GM12878 (cell line): ENCODE measurements around the gene SNAP47. TPM values are rescaled to one million over a fixed set of nuclear protein-coding genes. Genes with fewer than 3 reads are reported as not detected.

ENCODE experiments used
- ATAC-seq: fragments of 200-7000 bp; cut with Tn5 transposase; 3 replicates; pipeline ENCODE4 v1.9.1; 2020; ENCODE audit warnings: mild to moderate bottlenecking, moderate library complexity
- BruUV-seq: library from RNA; stranded (reverse); fragments of 400-500 nt; replicated peaks from 2 replicates; lab custom pipeline; 2021; lab: Mats Ljungman, UMichigan
- CTCF ChIA-PET: fragments of 300-600 bp; sonication (Branson Sonifier 250); formaldehyde crosslinking; extraction: SDS; loops from one replicate; lab custom pipeline; 2021; ENCODE audit warnings: inconsistent platforms; lab: Yijun Ruan, JAX
- POLR2A ChIA-PET: fragments of 350-600 bp; formaldehyde crosslinking; extraction: SDS; loops from one replicate; lab custom pipeline; 2021; ENCODE audit warnings: inconsistent platforms; lab: Charles Lee
- RAD21 ChIA-PET: fragments of 300-600 bp; sonication (Branson Sonifier 250); formaldehyde crosslinking; loops from one replicate; lab custom pipeline; 2023; ENCODE audit warnings: antibody characterized with exemption; ENCODE audit not compliant: unreplicated experiment; lab: Charles Lee
- SMC1A ChIA-PET: fragments of 300-600 bp; sonication (Branson Sonifier 250); formaldehyde crosslinking; loops from one replicate; lab custom pipeline; 2023; ENCODE audit not compliant: unreplicated experiment, uncharacterized antibody; lab: Charles Lee
- DNase-seq: peaks from one replicate; pipeline ENCODE4 v3.0.0-alpha.2; 2011; ENCODE audit warnings: low read depth, low spot score
- FAIRE-seq: peaks from 3 replicates; lab custom pipeline; 2011; peaks lifted over from hg19 to GRCh38; lab: Jason Lieb, UNC
- H2AFZ ChIP-seq: 2 replicates; pipeline ENCODE4 v1.6.0; 2011; ENCODE audit warnings: low read depth, low read length, control low read depth; ENCODE audit not compliant: control insufficient read depth
- H3K27ac ChIP-seq: 2 replicates; pipeline ENCODE4 v1.5.1; 2011; ENCODE audit warnings: control low read depth; ENCODE audit not compliant: control insufficient read depth, insufficient read depth
- H3K27me3 ChIP-seq, 2 experiments: replicated peaks in 1 of 2; 2 replicates each; pipeline versions ENCODE4 v1.6.0 to v1.6.1; 2011; ENCODE audit warnings: low read length in 1 of 2; ENCODE audit not compliant: control insufficient read depth in 2 of 2, insufficient read depth in 2 of 2
- H3K36me3 ChIP-seq, 2 experiments: 2 replicates each; pipeline ENCODE4 v1.5.1; 2011; ENCODE audit warnings: low read length in 1 of 2; ENCODE audit not compliant: control insufficient read depth in 2 of 2, insufficient read depth in 2 of 2
- H3K4me1 ChIP-seq: 2 replicates; pipeline ENCODE4 v1.6.1; 2011; ENCODE audit warnings: mild to moderate bottlenecking, low read length, moderate library complexity, mixed read lengths; ENCODE audit not compliant: control insufficient read depth, insufficient read depth
- H3K4me2 ChIP-seq: 2 replicates; pipeline ENCODE4 v1.6.0; 2011; ENCODE audit warnings: control low read depth; ENCODE audit not compliant: control insufficient read depth, insufficient read depth
- H3K4me3 ChIP-seq: fragments of 200-600 bp; sonication (generic); 2 replicates; pipeline ENCODE4 v1.5.1; 2016
- H3K79me2 ChIP-seq: 2 replicates; pipeline ENCODE4 v1.6.0; 2011; ENCODE audit warnings: low read length; ENCODE audit not compliant: control insufficient read depth, insufficient read depth
- H3K9ac ChIP-seq: 2 replicates; pipeline ENCODE4 v1.8.0; 2011; ENCODE audit warnings: low read length, control low read depth, mixed read lengths; ENCODE audit not compliant: control insufficient read depth, insufficient read depth
- H3K9me3 ChIP-seq: replicated peaks from 3 replicates; pipeline ENCODE4 v1.5.1; 2011; ENCODE audit warnings: mild to moderate bottlenecking, low read length; ENCODE audit not compliant: control insufficient read depth, insufficient read depth
- H4K20me1 ChIP-seq: 2 replicates; pipeline ENCODE4 v1.6.0; 2011; ENCODE audit not compliant: control insufficient read depth, insufficient read depth
- CEBPZ ChIP-seq: fragments of 150-350 bp; IDR thresholded peaks from 2 replicates; pipeline ENCODE4 v1.6.1; 2016; ENCODE audit warnings: low read depth, low read length
- EED ChIP-seq: sonication (generic); IDR thresholded peaks from 2 replicates; pipeline ENCODE4 v1.6.1; 2016; ENCODE audit warnings: antibody characterized with exemption, low read depth
- HDGF ChIP-seq: fragments of 450-650 bp; IDR thresholded peaks from 2 replicates; pipeline ENCODE4 v1.6.1; 2016; ENCODE audit warnings: antibody characterized with exemption
- IKZF2 ChIP-seq, 2 experiments: fragments of 450-650 bp; IDR thresholded peaks; 2 replicates each; pipeline ENCODE4 v1.6.1; 2017; ENCODE audit warnings: mild to moderate bottlenecking in 2 of 2, moderate library complexity in 2 of 2
- MTA3 ChIP-seq: IDR thresholded peaks from 2 replicates; pipeline ENCODE4 v1.6.1; 2012; ENCODE audit warnings: low read length, inconsistent platforms, borderline replicate concordance
- MXI1 ChIP-seq: fragments of 150-350 bp; IDR thresholded peaks from 2 replicates; pipeline ENCODE4 v1.6.1; 2011; ENCODE audit warnings: low read depth, mild to moderate bottlenecking, inconsistent platforms, low read length, improper control_type of control experiment
- NR2C1 ChIP-seq: fragments of 450-650 bp; IDR thresholded peaks from 2 replicates; pipeline ENCODE4 v1.6.1; 2017; ENCODE audit warnings: antibody characterized with exemption, mild to moderate bottlenecking, moderate library complexity
- POLR2A ChIP-seq: IDR thresholded peaks from 2 replicates; pipeline ENCODE4 v1.6.1; 2011; ENCODE audit warnings: low read depth, mild to moderate bottlenecking, low read length
- SUPT20H ChIP-seq: IDR thresholded peaks from 2 replicates; pipeline ENCODE4 v1.6.1; 2011; ENCODE audit warnings: low read depth, mild to moderate bottlenecking, low read length, moderate library complexity, borderline replicate concordance; ENCODE audit not compliant: control insufficient read depth
- ZNF274 ChIP-seq: IDR thresholded peaks from one replicate; pipeline ENCODE4 v1.8.0; 2011; ENCODE audit not compliant: insufficient read length, insufficient read depth
- WGBS: methylation state at CpG from one replicate; pipeline ENCODE4 v1.1.6; 2016; ENCODE audit warnings: low lambda C conversion rate; ENCODE audit not compliant: insufficient replicate concordance, insufficient coverage; ENCODE audit errors: missing lambda C conversion rate; 5-methylcytosine and 5-hydroxymethylcytosine counted together
- in situ Hi-C: fragments of 300-500 bp; cut with MboI; formaldehyde crosslinking; loops from 9 replicates; pipeline ENCODE4 v1.14.3; 2018; ENCODE audit warnings: mixed read lengths
- intact Hi-C: fragments of 100-400 bp; cut with micrococcal nuclease; formaldehyde crosslinking; loops from one replicate; pipeline ENCODE4 v1.14.2; 2022; ENCODE audit not compliant: unreplicated experiment
- polyA plus RNA-seq, 11 experiments: library from polyadenylated mRNA; depleted of rRNA in 4 of 11; unstranded in 6 of 11; stranded (reverse) in 5 of 11; fragments of >200 nt; fragmentation: Nextera tagmentation in 4 of 11; fragmentation: Illumina TruSeq in 1 of 11; extraction: Ambion mirVana in 4 of 11; extraction: Trizol in 1 of 11; gene quantifications; 1 replicate in 1 of 11; 2 replicates in 10 of 11; pipeline versions ENCODE4 v1.2.1 to v1.2.3, GENCODE V29; 2011 to 2016; ENCODE audit warnings: inconsistent platforms in 2 of 11, missing spikeins in 2 of 11, low read depth in 1 of 11
- total RNA-seq, 4 experiments: library from RNA; depleted of rRNA in 3 of 4; stranded (reverse); fragments of >200 nt in 3 of 4; fragmentation: Illumina TruSeq in 1 of 4; extraction: Trizol in 1 of 4; gene quantifications; 2 replicates each; pipeline versions ENCODE4 v1.2.1 to v1.2.3, GENCODE V29; 2013 to 2021
- TF ChIP-seq, protein P1 (sequence below): fragments of 450-650 bp; IDR thresholded peaks from 2 replicates; pipeline ENCODE4 v1.6.1; 2017; ENCODE audit warnings: mild to moderate bottlenecking, moderate library complexity
- TF ChIP-seq, protein P2 (sequence below): fragments of 450-650 bp; IDR thresholded peaks from 2 replicates; pipeline ENCODE4 v1.6.1; 2017; ENCODE audit warnings: mild to moderate bottlenecking, low read depth, inconsistent platforms; ENCODE audit not compliant: poor library complexity, severe bottlenecking
- TF ChIP-seq, protein P3 (sequence below): fragments of 450-650 bp; IDR thresholded peaks from 2 replicates; pipeline ENCODE4 v1.6.1; 2018; ENCODE audit warnings: mild to moderate bottlenecking, low read depth, moderate library complexity; ENCODE audit not compliant: partially characterized antibody

The SNAP47 gene
- total and polyA plus RNA-seq, 10 of the 15 experiments (the other 5 are each of a cell fraction or from before 2014, with no cell fraction given), result 1.3 to 39.6 (median 25.2) TPM

DNA sequence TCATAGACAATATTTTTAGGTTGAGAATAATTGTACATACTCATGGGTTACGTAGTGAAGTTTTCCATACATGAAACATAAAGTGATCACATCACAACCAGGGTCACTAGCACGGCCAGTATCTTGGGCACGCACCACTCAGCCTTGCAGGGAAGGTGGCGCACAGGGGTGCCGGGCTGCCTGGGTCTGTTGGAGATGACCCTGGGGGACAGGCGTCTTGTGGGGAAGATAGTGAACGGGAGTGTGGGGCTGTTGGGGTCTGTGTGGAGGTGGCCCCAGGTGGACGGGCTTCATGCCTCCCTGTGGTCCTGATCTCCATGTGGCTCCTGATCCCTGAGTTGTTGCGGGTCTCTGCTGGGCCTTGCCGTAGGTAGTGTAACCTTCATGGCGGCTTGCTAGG is 41.9 kb downstream of the SNAP47 start:
- ChIA-PET SMC1A (no interaction called here), RAD21 (no interaction called here), POLR2A (no interaction called here), CTCF (no interaction called here)
- no peak for FAIRE-seq
- WGBS, result 98% methylated on average over 10 of the region's 11 CpGs
- in situ Hi-C loops, result no loop called here
- no peaks in the 10 kb centered on the region for H4K20me1 ChIP-seq
- intact Hi-C loops, result no loop called here
- BruUV-seq, result no TSS peak
- no peaks in the 10 kb centered on the region for H3K4me1 ChIP-seq
- no peaks in the 10 kb centered on the region for H3K27me3 ChIP-seq
- no peak for DNase-seq
- no peak overlapping the region for H3K4me2 ChIP-seq
- H3K36me3 ChIP-seq, result peaks cover 4 to 11% of the 10 kb centered on the region in 2 experiments; a peak in 3 of 4 replicates
- no peaks in the 10 kb centered on the region for H3K79me2 ChIP-seq
- H3K4me3 ChIP-seq, result no peak overlapping the region
- H3K9me3 ChIP-seq, result no peaks in the 10 kb centered on the region
- ATAC-seq, result no peak
- H3K27ac ChIP-seq, result no peak overlapping the region
- H2AFZ ChIP-seq, result no peak overlapping the region
- no peak overlapping the region for H3K9ac ChIP-seq
- TF ChIP-seq, protein P1, sequence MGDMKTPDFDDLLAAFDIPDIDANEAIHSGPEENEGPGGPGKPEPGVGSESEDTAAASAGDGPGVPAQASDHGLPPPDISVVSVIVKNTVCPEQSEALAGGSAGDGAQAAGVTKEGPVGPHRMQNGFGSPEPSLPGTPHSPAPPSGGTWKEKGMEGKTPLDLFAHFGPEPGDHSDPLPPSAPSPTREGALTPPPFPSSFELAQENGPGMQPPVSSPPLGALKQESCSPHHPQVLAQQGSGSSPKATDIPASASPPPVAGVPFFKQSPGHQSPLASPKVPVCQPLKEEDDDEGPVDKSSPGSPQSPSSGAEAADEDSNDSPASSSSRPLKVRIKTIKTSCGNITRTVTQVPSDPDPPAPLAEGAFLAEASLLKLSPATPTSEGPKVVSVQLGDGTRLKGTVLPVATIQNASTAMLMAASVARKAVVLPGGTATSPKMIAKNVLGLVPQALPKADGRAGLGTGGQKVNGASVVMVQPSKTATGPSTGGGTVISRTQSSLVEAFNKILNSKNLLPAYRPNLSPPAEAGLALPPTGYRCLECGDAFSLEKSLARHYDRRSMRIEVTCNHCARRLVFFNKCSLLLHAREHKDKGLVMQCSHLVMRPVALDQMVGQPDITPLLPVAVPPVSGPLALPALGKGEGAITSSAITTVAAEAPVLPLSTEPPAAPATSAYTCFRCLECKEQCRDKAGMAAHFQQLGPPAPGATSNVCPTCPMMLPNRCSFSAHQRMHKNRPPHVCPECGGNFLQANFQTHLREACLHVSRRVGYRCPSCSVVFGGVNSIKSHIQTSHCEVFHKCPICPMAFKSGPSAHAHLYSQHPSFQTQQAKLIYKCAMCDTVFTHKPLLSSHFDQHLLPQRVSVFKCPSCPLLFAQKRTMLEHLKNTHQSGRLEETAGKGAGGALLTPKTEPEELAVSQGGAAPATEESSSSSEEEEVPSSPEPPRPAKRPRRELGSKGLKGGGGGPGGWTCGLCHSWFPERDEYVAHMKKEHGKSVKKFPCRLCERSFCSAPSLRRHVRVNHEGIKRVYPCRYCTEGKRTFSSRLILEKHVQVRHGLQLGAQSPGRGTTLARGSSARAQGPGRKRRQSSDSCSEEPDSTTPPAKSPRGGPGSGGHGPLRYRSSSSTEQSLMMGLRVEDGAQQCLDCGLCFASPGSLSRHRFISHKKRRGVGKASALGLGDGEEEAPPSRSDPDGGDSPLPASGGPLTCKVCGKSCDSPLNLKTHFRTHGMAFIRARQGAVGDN, result no peak
- TF ChIP-seq NR2C1, result no peak
- TF ChIP-seq CEBPZ, result no peak
- TF ChIP-seq, protein P2, sequence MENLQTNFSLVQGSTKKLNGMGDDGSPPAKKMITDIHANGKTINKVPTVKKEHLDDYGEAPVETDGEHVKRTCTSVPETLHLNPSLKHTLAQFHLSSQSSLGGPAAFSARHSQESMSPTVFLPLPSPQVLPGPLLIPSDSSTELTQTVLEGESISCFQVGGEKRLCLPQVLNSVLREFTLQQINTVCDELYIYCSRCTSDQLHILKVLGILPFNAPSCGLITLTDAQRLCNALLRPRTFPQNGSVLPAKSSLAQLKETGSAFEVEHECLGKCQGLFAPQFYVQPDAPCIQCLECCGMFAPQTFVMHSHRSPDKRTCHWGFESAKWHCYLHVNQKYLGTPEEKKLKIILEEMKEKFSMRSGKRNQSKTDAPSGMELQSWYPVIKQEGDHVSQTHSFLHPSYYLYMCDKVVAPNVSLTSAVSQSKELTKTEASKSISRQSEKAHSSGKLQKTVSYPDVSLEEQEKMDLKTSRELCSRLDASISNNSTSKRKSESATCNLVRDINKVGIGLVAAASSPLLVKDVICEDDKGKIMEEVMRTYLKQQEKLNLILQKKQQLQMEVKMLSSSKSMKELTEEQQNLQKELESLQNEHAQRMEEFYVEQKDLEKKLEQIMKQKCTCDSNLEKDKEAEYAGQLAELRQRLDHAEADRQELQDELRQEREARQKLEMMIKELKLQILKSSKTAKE, result no peak
- TF ChIP-seq, protein P3, sequence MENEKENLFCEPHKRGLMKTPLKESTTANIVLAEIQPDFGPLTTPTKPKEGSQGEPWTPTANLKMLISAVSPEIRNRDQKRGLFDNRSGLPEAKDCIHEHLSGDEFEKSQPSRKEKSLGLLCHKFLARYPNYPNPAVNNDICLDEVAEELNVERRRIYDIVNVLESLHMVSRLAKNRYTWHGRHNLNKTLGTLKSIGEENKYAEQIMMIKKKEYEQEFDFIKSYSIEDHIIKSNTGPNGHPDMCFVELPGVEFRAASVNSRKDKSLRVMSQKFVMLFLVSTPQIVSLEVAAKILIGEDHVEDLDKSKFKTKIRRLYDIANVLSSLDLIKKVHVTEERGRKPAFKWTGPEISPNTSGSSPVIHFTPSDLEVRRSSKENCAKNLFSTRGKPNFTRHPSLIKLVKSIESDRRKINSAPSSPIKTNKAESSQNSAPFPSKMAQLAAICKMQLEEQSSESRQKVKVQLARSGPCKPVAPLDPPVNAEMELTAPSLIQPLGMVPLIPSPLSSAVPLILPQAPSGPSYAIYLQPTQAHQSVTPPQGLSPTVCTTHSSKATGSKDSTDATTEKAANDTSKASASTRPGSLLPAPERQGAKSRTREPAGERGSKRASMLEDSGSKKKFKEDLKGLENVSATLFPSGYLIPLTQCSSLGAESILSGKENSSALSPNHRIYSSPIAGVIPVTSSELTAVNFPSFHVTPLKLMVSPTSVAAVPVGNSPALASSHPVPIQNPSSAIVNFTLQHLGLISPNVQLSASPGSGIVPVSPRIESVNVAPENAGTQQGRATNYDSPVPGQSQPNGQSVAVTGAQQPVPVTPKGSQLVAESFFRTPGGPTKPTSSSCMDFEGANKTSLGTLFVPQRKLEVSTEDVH, result no peak
- no peak for TF ChIP-seq MXI1
- TF ChIP-seq POLR2A, result no peak
- no peak for TF ChIP-seq HDGF
- no peak for TF ChIP-seq IKZF2 (IDR thresholded peaks at IDR 0.05)
- TF ChIP-seq ZNF274, result no peak
- no peak for TF ChIP-seq EED
- no peak for TF ChIP-seq MTA3
- no peak for TF ChIP-seq SUPT20H
